GM13976 (cell line): ENCODE data around the gene RNU5D-1.

Experiments
- DNase-seq: peaks from one replicate; pipeline ENCODE4 v3.0.0; 2012; ENCODE audit warnings: low spot score
- in situ Hi-C: fragments of 300-500 bp; cut with MboI; formaldehyde crosslinking; loops from one replicate; pipeline ENCODE4 v1.12.0; 2022; ENCODE audit warnings: low sequenced_read_pairs, mixed read lengths, inconsistent platforms; ENCODE audit not compliant: unreplicated experiment
- TF ChIP-seq, protein P1 (sequence below): IDR thresholded peaks from 2 replicates; pipeline ENCODE4 v1.5.1; 2012; ENCODE audit warnings: borderline replicate concordance, mild to moderate bottlenecking; ENCODE audit not compliant: insufficient read depth; ENCODE audit errors: extremely low read depth, missing control alignments, control extremely low read depth

RNU5D-1 gene

DNA sequence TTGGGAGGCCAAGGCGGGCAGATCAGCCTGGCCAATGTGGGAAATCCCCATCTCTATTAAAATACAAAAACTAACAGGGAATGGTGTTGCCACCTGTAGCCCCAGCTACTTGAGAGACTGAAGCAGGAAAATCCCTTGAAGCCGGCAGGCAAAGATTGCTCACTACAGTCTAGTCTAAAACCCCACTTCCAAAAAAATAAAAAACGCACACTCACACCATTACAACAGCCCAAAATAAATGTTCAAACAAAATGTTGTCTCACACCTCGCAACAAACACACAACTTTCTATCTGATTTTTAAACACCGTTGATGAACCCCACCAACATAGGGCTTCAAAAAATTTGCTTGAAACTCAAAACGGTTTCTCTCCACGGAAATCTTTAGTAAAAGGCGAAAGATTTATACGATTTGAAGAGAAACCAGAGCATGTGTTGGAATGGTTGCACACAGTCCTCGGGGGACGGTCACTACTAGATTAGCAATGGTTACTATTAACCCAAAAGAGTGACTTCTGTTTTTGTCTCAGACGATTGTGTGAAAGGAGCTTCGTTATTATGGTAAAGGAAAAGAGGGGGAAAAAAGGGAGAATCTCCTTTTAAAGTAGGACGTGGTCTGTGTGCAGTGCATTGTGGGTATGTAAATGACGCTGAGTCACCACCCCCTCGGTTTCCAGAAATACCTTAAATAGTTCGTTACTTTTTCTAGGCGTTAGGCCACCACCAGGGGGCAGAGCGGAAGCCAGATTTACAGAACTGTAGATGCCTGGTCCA, at the start of gene RNU5D-1:
TSS of gene RNU5D-1 (minus strand) at position 430 of the 772 bp plus-strand sequence.
- DNase-seq: peak; percentile 86
- in situ Hi-C loops: no loop called here
- TF ChIP-seq, protein P1, sequence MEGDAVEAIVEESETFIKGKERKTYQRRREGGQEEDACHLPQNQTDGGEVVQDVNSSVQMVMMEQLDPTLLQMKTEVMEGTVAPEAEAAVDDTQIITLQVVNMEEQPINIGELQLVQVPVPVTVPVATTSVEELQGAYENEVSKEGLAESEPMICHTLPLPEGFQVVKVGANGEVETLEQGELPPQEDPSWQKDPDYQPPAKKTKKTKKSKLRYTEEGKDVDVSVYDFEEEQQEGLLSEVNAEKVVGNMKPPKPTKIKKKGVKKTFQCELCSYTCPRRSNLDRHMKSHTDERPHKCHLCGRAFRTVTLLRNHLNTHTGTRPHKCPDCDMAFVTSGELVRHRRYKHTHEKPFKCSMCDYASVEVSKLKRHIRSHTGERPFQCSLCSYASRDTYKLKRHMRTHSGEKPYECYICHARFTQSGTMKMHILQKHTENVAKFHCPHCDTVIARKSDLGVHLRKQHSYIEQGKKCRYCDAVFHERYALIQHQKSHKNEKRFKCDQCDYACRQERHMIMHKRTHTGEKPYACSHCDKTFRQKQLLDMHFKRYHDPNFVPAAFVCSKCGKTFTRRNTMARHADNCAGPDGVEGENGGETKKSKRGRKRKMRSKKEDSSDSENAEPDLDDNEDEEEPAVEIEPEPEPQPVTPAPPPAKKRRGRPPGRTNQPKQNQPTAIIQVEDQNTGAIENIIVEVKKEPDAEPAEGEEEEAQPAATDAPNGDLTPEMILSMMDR: peak; percentile 79

DNA sequence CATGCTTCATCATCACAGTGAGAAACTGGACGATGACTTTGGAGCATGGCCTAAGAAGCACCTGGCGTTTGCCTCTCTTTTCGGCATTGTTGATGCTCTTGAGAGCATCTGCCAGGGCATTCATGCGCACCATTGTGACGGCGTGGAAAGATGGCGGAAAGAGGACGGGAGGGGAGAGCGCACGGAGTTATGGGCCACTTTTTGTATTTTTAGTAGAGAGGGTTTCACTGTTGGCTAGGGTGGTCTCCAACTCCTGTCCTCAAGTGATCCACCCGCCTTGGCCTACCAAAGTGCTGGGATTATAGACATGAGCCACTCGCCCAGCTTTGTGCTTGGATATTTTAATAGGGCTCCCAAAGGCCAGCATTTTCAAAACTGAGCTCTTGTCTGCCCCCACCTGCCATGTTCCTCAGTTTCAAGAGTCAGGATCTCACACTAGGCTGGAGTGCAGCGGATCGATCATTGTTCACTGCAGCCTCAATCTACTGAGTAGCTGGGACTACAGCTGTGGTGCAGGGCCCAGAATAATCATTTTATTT, 49.7 kb upstream of the RNU5D-1 start:
- no peak for DNase-seq
- in situ Hi-C loops: no loop called here
- TF ChIP-seq, protein P1: no peak

DNA sequence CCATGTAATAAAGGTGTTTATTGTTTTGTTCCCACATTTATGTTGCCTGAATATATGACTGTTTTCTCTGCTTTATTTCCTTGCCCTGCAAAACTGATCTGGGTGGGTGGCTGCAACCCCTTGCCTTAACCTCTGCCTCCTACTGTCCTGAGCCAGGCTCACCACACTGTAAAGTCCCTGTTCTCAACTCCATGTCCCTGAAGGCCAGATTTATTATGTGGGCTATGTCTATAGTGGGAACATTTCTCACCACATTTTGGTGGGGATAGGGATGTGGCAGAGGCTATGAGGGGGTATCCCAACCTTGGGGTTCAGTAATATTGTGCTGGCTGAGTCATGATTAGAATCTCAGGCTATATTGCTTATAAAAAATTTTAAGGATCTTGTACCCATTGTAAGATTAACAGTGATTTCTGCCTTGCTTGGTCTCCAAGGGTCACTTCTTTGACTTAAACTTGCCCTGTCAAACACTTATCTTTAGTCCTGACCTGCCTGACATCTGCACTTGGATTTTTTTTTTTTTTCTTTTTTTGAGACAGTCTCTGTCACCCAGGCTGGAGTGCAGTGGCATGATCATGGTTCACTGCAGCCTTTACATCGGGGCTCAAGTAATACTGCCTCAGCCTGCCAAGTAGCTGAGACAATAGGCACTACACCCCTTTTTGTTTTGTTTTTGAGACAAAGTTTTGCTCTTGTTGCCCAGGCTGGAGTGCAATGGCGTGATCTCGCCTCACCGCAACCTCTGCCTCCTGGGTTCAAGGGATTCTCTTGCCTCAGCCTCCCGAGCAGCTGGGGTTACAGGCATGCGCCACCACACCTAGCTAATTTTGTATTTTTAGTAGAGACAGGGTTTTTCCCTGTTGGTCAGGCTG, 48.0 kb upstream of the RNU5D-1 start:
- in situ Hi-C loops: no loop called here
- TF ChIP-seq, protein P1: no peak
- no peak for DNase-seq

DNA sequence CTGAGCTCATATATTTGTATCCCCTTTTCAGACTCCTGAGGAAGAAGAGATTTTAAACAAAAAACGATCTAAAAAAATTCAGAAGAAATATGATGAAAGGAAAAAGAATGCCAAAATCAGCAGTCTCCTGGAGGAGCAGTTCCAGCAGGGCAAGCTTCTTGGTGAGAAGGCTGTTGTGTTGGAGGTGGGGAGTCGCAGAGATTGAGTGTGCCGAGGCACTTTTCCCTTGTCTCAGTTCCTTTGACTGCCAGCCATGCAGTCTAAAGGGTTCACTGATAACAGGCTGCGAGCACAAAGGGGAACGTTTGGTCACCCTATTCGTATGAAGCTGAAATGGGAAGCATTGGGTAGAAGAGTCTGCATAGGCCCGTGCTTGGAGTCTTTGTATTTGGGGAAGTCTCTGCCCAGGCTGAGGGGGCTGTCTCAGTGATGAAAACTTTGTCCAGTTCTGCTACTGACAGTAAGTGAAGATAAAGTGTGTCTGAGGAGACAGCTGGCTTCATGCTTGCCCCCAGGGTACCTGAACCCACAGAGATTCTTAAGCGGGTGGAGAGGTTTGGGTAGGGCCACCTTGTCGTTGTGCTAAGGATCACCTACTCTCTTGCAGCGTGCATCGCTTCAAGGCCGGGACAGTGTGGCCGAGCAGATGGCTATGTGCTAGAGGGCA, 47.1 kb upstream of the RNU5D-1 start:
- TF ChIP-seq, protein P1: no peak
- no peak for DNase-seq
- in situ Hi-C loops: no loop called here

DNA sequence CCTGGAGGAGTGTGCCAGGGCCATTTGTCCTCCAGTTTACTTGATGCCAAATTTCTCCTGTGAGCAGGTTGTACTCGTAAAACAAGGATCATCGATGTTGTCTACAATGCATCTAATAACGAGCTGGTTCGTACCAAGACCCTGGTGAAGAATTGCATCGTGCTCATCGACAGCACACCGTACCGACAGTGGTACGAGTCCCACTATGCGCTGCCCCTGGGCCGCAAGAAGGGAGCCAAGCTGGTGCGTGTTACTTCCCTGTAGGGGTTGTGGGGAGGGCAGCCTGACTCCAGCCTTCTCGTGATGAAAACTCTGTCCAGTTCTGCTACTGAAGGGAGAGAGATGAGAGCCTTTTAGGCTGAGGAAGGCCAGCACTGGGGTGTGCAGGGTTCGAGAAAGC, 46.6 kb upstream of the RNU5D-1 start:
- in situ Hi-C loops: no loop called here
- TF ChIP-seq, protein P1: no peak
- DNase-seq: no peak

DNA sequence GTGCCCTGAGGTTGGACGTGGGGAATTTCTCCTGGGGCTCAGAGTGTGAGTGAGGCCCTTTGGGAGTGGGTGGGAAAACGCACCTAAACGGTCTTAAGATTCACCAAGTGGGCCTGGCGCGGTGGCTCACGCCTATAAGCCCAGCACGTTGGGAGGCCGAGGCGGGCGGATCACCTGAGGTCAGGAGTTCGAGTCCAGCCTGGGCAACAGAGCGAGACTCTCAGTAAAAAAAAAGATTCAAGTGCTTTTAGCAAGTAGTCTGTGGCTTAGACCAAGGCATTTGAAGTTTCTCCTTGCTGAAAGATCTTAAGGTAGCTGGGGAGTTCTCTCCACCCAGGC, 45.7 kb upstream of the RNU5D-1 start:
- no peak for DNase-seq
- TF ChIP-seq, protein P1: no peak
- in situ Hi-C loops: no loop called here
